Measurements from ENCODE around the gene EDEM3.

DNA sequence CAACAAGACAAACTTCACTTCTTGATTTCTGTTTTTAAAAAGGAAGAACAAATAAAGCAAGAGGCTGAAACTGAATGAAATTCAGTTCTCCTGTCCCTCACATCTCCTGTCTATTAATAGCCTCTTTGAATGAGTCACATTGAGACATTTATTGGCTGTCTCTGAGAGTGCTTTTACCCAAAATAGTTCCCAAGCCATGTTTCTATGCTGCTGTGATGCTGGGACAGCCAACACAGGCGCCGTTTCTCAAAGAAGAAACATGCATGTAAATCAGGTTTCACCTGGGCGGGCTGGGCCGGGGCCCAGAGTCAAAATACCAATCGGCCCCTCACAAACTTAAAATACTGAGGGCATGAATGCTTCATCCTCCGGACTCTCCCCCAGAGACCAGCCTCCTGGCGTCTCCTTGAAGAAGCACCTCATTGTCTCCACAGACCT is 105.2 kb downstream of the EDEM3 start:
- TF ChIP-seq, protein P1, sequence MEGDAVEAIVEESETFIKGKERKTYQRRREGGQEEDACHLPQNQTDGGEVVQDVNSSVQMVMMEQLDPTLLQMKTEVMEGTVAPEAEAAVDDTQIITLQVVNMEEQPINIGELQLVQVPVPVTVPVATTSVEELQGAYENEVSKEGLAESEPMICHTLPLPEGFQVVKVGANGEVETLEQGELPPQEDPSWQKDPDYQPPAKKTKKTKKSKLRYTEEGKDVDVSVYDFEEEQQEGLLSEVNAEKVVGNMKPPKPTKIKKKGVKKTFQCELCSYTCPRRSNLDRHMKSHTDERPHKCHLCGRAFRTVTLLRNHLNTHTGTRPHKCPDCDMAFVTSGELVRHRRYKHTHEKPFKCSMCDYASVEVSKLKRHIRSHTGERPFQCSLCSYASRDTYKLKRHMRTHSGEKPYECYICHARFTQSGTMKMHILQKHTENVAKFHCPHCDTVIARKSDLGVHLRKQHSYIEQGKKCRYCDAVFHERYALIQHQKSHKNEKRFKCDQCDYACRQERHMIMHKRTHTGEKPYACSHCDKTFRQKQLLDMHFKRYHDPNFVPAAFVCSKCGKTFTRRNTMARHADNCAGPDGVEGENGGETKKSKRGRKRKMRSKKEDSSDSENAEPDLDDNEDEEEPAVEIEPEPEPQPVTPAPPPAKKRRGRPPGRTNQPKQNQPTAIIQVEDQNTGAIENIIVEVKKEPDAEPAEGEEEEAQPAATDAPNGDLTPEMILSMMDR (conservative IDR thresholded peaks at IDR 0.05 in 1 of 2, IDR thresholded peaks at IDR 0.05 in 1 of 2; ENCODE audit: low read depth in 1 of 2, low read length in 2 of 2) = no peak
- no peak for TF ChIP-seq EZH2 (IDR thresholded peaks at IDR 0.05; ENCODE audit: low read length, missing control alignments)

Measured in fibroblast of lung (primary cell).